Right lobe of liver (tissue), 4 donors: ENCODE data around the gene CCDC77.

Experiments used
- POLR2A ChIP-seq: fragments of 450-650 bp; IDR thresholded peaks from one replicate; pipeline ENCODE4 v1.6.1; 2017; ENCODE audit warnings: antibody characterized with exemption, mild to moderate bottlenecking
- TF ChIP-seq, protein P1 (sequence below), 4 donors: fragments of 200-600 bp in 3 of 4; fragments of 450-650 bp in 1 of 4; IDR thresholded peaks; one replicate each; pipeline versions ENCODE4 v1.5.1 to v1.8.0; 2016 to 2022; ENCODE audit warnings: antibody characterized with exemption in 4 of 4, mild to moderate bottlenecking in 2 of 4
- donor health status: DM: no; HTN: no; CAD: no.
- donor health status: DM: no; HTN: no; CAD: no.
- donor health status: DM: no; HTN: yes; CAD: no.

DNA sequence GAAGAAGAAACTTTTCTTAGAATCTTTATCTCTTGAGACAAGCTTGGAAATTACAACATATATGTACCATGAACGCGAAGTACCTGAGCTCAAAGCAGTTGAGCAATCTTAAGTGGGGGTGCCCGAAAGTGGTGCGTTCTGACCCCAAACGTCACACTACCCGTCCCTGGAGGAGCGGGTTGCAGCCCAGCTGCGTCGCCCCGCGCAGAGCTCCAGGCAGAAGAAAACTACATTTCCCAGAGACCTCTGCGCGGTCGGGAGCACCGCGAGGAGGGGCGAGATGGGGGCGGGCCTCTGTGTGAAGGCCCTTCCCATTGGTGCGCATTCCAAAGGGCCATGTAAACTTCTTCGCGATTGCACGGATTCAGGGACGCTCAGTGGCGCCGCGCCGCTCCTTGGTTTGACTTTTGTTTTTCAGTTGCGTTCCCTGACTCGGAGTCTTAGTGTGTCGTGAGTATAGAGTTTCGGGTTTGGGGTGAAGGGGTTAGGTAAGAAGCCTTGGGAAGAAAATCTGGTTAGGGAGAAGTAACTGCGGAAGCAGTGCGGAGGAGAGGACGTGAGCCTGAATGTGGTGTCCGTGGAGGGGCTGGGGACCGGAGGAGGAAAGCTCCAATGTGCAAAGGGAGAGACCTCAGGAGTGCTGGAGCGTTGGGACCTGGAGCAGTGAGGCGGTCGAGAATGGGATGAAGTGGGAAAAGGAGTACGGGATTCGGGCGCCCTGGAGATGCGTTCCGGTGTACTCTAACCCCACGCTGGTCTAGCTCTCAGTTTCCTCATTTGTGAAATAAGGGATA, at the start of gene CCDC77:
- TF ChIP-seq POLR2A: no peak
- TF ChIP-seq, protein P1, sequence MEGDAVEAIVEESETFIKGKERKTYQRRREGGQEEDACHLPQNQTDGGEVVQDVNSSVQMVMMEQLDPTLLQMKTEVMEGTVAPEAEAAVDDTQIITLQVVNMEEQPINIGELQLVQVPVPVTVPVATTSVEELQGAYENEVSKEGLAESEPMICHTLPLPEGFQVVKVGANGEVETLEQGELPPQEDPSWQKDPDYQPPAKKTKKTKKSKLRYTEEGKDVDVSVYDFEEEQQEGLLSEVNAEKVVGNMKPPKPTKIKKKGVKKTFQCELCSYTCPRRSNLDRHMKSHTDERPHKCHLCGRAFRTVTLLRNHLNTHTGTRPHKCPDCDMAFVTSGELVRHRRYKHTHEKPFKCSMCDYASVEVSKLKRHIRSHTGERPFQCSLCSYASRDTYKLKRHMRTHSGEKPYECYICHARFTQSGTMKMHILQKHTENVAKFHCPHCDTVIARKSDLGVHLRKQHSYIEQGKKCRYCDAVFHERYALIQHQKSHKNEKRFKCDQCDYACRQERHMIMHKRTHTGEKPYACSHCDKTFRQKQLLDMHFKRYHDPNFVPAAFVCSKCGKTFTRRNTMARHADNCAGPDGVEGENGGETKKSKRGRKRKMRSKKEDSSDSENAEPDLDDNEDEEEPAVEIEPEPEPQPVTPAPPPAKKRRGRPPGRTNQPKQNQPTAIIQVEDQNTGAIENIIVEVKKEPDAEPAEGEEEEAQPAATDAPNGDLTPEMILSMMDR (IDR thresholded peaks at IDR 0.05): peak in 3 of 4 donors; percentile 16 to 34 (median 19)
